Muscle layer of duodenum (tissue), 2 donors: Measurements from ENCODE around the gene SPATA32.

Source experiments
- H3K27ac ChIP-seq: one replicate; pipeline ENCODE4 v1.7.0; 2013; ENCODE audit warnings: mild to moderate bottlenecking, low read length
- H3K27me3 ChIP-seq: one replicate; pipeline ENCODE4 v1.7.0; 2013; ENCODE audit warnings: low read depth, mild to moderate bottlenecking, control low read depth, low read length
- H3K36me3 ChIP-seq, 2 donors: one replicate each; pipeline ENCODE4 v1.7.0; 2013; ENCODE audit warnings: low read length in 2 of 2, control low read depth in 1 of 2, mild to moderate bottlenecking in 1 of 2; ENCODE audit not compliant: insufficient read depth in 2 of 2, control insufficient read depth in 1 of 2
- H3K4me1 ChIP-seq, 2 donors: one replicate each; pipeline ENCODE4 v1.7.0; 2013; ENCODE audit warnings: low read length in 2 of 2, mild to moderate bottlenecking in 2 of 2, control low read depth in 1 of 2, moderate library complexity in 1 of 2; ENCODE audit not compliant: insufficient read depth in 2 of 2, control insufficient read depth in 1 of 2
- H3K4me3 ChIP-seq, 2 donors: one replicate each; pipeline ENCODE4 v1.7.0; 2013; ENCODE audit warnings: low read length in 2 of 2, low read depth in 1 of 2, mild to moderate bottlenecking in 1 of 2
- H3K9me3 ChIP-seq, 2 donors: one replicate each; pipeline ENCODE4 v1.7.0; 2013; ENCODE audit warnings: low read length in 2 of 2, control low read depth in 1 of 2, mild to moderate bottlenecking in 1 of 2; ENCODE audit not compliant: control insufficient read depth in 1 of 2
- donor health status: healthy.

SPATA32 gene

GRCh38 chr17:45292696-45293412 is 31.0 kb upstream of the SPATA32 start:
- Histone ChIP-seq H3K4me1 (peaks cover 74 to 95% of the 10 kb centered on the region in 2 donors), H3K36me3 (peaks cover 5 to 11% of the 10 kb centered on the region in 2 donors), H3K9me3 (no peaks in the 10 kb centered on the region), H3K27me3 (no peaks in the 10 kb centered on the region), H3K27ac (peak overlapping the region; percentile 57), H3K4me3 (no peak overlapping the region)

GRCh38 chr17:45291171-45291805 is 29.4 kb upstream of the SPATA32 start:
- Histone ChIP-seq H3K4me3 (peak overlapping the region in 1 of 2 donors; percentile 18), H3K4me1 (peaks cover 73 to 91% of the 10 kb centered on the region in 2 donors), H3K27ac (peak overlapping the region; percentile 63), H3K9me3 (no peaks in the 10 kb centered on the region), H3K36me3 (peaks cover 14 to 25% of the 10 kb centered on the region in 2 donors), H3K27me3 (no peaks in the 10 kb centered on the region)

DNA sequence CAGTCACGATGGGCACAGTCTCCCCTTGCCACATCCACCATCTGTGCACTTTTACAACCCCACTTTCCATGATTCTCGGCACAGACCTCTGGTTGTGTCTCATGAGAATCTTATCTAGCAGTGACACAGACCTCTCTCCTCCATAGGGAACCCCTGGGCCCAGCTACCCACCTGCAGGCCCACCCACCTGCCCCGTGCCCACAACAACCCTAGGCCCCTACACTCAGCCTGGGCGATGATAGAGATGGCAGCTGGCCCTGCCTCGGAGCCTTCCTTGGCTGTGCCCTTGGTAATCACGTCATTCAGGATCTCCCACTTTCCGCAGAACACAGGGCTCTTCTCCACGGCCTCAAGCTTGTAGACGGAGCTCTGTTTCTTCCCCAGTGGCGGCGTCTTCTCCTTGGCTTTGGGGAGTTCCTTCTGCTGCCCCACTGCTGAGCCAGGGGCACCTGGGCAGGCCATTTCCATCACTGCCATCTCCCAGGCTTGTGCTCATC is 28.4 kb upstream of the SPATA32 start:
- Histone ChIP-seq H3K4me3 (no peak overlapping the region), H3K4me1 (peaks cover 66 to 82% of the 10 kb centered on the region in 2 donors), H3K9me3 (no peaks in the 10 kb centered on the region), H3K36me3 (peaks cover 21 to 29% of the 10 kb centered on the region in 2 donors), H3K27ac (no peak overlapping the region), H3K27me3 (no peaks in the 10 kb centered on the region)

- Histone ChIP-seq H3K4me1 (peaks cover 59 to 75% of the 10 kb centered on the region in 2 donors), H3K27ac (peak overlapping the region; percentile 79), H3K4me3 (peak overlapping the region in 1 of 2 donors; percentile 6), H3K36me3 (peaks cover 27 to 29% of the 10 kb centered on the region in 2 donors), H3K27me3 (no peaks in the 10 kb centered on the region), H3K9me3 (no peaks in the 10 kb centered on the region)
Observed at GRCh38 chr17:45289301-45290268, 27.7 kb upstream of the SPATA32 start.

DNA sequence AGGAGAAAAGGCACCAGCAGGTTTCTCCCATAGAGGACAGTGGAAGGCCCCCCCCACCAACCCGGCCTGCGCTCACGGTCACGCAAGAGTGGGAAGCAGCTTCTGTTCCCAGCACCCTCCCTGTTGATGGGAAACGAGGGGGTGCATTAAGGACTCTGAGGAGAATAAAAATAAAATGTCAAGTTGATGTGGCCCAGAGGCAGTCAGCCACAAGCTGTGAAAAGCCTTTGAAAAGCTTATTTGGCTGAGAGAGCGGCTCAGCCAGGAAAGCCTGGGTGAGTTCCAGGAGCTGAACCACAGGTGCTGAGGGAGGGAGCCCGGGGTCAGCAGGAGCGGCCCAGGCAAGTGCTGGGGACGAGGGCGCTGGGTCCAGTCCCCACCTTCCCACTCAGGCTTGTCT is 26.9 kb upstream of the SPATA32 start:
- Histone ChIP-seq H3K9me3 (no peaks in the 10 kb centered on the region), H3K36me3 (peaks cover 33 to 34% of the 10 kb centered on the region in 2 donors), H3K27ac (peak overlapping the region; percentile 79), H3K27me3 (no peaks in the 10 kb centered on the region), H3K4me1 (peaks cover 51 to 75% of the 10 kb centered on the region in 2 donors), H3K4me3 (peak overlapping the region in 1 of 2 donors; percentile 6)

- peaks cover 42 to 73% of the 10 kb centered on the region in 2 donors for H3K4me1 ChIP-seq
- peaks cover 41 to 42% of the 10 kb centered on the region in 2 donors for H3K36me3 ChIP-seq
- H3K27ac ChIP-seq: peak overlapping the region; percentile 79
- no peaks in the 10 kb centered on the region for H3K27me3 ChIP-seq
- H3K9me3 ChIP-seq: no peaks in the 10 kb centered on the region
- peak overlapping the region in 1 of 2 donors; percentile 6 for H3K4me3 ChIP-seq
Observed at GRCh38 chr17:45287526-45288500, 25.9 kb upstream of the SPATA32 start.

DNA sequence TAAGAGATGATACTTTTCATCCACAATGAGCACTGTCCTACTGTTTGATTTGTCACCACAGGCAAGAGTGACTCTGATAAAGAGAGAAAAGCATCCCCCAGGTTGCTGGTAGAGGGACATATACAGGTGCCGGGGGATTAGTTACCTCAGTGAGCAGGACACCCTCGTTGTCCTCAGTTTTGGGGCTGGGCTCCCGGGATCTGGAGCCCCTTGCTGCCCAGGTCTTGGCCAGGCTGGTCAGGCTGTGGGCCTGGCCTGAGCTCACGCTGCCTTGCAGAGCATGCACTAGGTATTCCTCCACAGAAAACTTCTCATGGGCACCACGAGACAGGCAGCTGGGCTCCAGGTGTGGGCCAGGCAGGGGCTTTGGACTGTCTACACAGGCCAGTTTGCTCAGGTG is 24.4 kb upstream of the SPATA32 start:
- no peak overlapping the region for H3K27ac ChIP-seq
- peaks cover 31 to 65% of the 10 kb centered on the region in 2 donors for H3K4me1 ChIP-seq
- peaks cover 41 to 43% of the 10 kb centered on the region in 2 donors for H3K36me3 ChIP-seq
- no peaks in the 10 kb centered on the region for H3K9me3 ChIP-seq
- no peaks in the 10 kb centered on the region for H3K27me3 ChIP-seq
- H3K4me3 ChIP-seq: no peak overlapping the region

DNA sequence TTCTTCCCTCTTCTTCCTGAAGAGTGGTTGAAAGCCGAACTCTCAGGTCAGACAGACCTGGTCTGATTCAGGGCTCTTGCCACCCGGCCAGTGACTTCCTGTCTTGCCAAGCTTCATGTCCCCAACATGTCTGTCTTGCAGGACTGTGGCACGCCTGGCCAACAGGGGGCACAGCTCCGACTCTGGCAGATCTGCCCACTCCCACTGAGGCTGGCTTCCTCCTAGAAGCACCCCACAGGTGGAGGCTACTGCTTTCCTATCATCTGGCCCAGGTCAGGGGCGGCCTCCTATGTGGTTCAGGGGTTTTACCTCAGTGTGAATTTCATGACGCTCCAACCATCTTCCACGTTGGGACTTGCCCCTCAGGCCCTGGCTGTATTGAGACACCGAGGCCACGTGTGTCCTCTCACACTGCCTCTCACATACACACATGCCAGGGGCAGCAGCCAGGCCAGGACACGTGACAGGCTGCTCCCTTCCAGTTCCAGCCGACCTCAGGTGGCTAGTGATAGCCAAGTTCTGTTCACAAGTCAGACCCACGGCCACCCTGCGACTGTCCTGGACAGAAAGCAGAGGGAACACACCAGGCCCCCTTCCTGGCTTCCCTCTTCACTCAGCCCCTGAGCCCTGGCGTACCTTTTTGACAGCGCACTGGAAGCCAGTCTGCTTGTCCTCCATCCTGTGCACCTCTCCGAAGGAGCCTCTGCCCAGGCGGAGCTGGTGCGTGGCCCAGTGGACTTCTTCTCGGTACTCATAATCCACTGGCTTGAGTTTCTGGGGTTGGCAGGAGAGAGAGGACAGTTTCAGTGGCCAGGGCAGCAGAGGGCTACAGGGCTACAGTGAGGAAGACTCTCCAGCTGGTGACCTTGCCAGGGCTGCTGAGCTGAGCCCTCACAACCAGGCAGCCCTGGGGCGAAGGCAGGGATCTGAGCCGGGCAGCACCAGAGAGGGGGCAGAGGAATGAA is 22.6 kb upstream of the SPATA32 start:
- Histone ChIP-seq H3K36me3 (peaks cover 36 to 43% of the 10 kb centered on the region in 2 donors), H3K4me1 (peaks cover 16 to 47% of the 10 kb centered on the region in 2 donors), H3K27ac (peak overlapping the region; percentile 79), H3K9me3 (no peaks in the 10 kb centered on the region), H3K4me3 (no peak overlapping the region), H3K27me3 (no peaks in the 10 kb centered on the region)

DNA sequence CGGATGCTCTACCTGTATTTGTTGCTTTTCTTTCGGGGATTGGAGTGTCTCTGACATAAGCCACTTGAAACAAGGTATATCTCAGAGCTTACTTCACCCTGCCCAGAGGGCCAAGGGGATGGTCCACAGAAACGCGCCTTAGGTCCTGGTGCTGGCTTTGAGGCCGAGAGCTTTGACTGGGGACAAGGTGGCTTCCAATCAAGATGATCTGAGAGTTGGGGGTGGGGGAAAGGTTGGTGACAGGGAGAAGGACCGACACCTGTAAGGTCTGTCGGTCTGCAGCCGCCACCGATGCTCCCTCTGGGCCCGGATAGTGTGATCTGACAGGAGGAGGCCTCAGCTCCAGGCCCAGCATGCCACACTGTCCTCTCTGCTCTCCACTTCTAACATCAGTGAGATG is 21.8 kb upstream of the SPATA32 start:
- no peak overlapping the region for H3K4me3 ChIP-seq
- H3K9me3 ChIP-seq: no peaks in the 10 kb centered on the region
- peaks cover 36 to 40% of the 10 kb centered on the region in 2 donors for H3K36me3 ChIP-seq
- H3K27me3 ChIP-seq: no peaks in the 10 kb centered on the region
- H3K4me1 ChIP-seq: peaks cover 11 to 40% of the 10 kb centered on the region in 2 donors
- peak overlapping the region; percentile 79 for H3K27ac ChIP-seq
